DND-41 (cell line): ENCODE results near the gene LRRC32.

Experiments
- ATAC-seq: fragments of 200-7000 bp; cut with Tn5 transposase; 3 replicates; pipeline ENCODE4 v1.9.1; 2021; ENCODE audit warnings: low read depth; ENCODE audit not compliant: insufficient read depth
- DNase-seq: peaks from one replicate; pipeline ENCODE4 v3.0.0-alpha.2; 2020
- H2AFZ ChIP-seq: 2 replicates; pipeline ENCODE4 v1.6.0; 2012; ENCODE audit warnings: low read depth, low read length
- H3K27ac ChIP-seq: 2 replicates; pipeline ENCODE4 v1.5.1; 2012; ENCODE audit warnings: low read length, inconsistent platforms
- H3K27me3 ChIP-seq: fragments of 200-600 bp; sonication (generic); 2 replicates; pipeline ENCODE4 v1.6.0; 2012; ENCODE audit warnings: low read length, mild to moderate bottlenecking, inconsistent platforms; ENCODE audit not compliant: insufficient read depth, poor library complexity
- H3K36me3 ChIP-seq: 2 replicates; pipeline ENCODE4 v1.5.1; 2012; ENCODE audit warnings: low read length, inconsistent platforms; ENCODE audit not compliant: insufficient read depth
- H3K4me1 ChIP-seq: 2 replicates; pipeline ENCODE4 v1.5.1; 2012; ENCODE audit warnings: mild to moderate bottlenecking, low read length; ENCODE audit not compliant: insufficient read depth
- H3K4me2 ChIP-seq: 2 replicates; pipeline ENCODE4 v1.6.0; 2012; ENCODE audit warnings: mild to moderate bottlenecking, moderate library complexity, low read length, inconsistent platforms; ENCODE audit not compliant: insufficient read depth
- H3K4me3 ChIP-seq, 2 experiments: fragments of 200-600 bp in 1 of 2; shearing (Covaris generic) in 1 of 2; 2 replicates each; pipeline ENCODE4 v1.5.1; 2012 to 2016; ENCODE audit warnings: inconsistent platforms in 2 of 2, low read length in 2 of 2, mild to moderate bottlenecking in 2 of 2, low read depth in 1 of 2, moderate library complexity in 1 of 2
- H3K79me2 ChIP-seq: 2 replicates; pipeline ENCODE4 v1.6.0; 2012; ENCODE audit warnings: low read length, inconsistent platforms; ENCODE audit not compliant: insufficient read depth
- H3K9ac ChIP-seq: 2 replicates; pipeline ENCODE4 v1.6.0; 2012; ENCODE audit warnings: low read depth, mild to moderate bottlenecking, inconsistent platforms, low read length, moderate library complexity
- H3K9me3 ChIP-seq: 2 replicates; pipeline ENCODE4 v1.5.1; 2012; ENCODE audit warnings: low read length, moderate library complexity, mild to moderate bottlenecking, inconsistent platforms; ENCODE audit not compliant: insufficient read depth, severe bottlenecking
- H4K20me1 ChIP-seq: 2 replicates; pipeline ENCODE4 v1.6.0; 2012; ENCODE audit warnings: low read length; ENCODE audit not compliant: insufficient read depth
- EZH2 ChIP-seq: IDR thresholded peaks from 3 replicates; pipeline ENCODE4 v1.6.1; 2012; ENCODE audit warnings: borderline replicate concordance, low read depth, mild to moderate bottlenecking, moderate library complexity, low read length, inconsistent platforms; ENCODE audit not compliant: severe bottlenecking
- TF ChIP-seq, protein P1 (sequence below): IDR thresholded peaks from 2 replicates; pipeline ENCODE4 v1.5.1; 2012; ENCODE audit warnings: borderline replicate concordance, low read length, moderate library complexity, mild to moderate bottlenecking; ENCODE audit not compliant: poor library complexity, severe bottlenecking; ENCODE audit errors: extremely low read depth

Gene LRRC32

GRCh38 chr11:76676636-76677457, 6.3 kb upstream of the LRRC32 start:
- no peak for DNase-seq
- no peak overlapping the region for H3K27ac ChIP-seq
- H3K4me1 ChIP-seq, result peaks cover 13% of the 10 kb centered on the region
- H3K9ac ChIP-seq, result no peak overlapping the region
- no peaks in the 10 kb centered on the region for H3K36me3 ChIP-seq
- no peak overlapping the region for H2AFZ ChIP-seq
- no peaks in the 10 kb centered on the region for H3K9me3 ChIP-seq
- TF ChIP-seq, protein P1, sequence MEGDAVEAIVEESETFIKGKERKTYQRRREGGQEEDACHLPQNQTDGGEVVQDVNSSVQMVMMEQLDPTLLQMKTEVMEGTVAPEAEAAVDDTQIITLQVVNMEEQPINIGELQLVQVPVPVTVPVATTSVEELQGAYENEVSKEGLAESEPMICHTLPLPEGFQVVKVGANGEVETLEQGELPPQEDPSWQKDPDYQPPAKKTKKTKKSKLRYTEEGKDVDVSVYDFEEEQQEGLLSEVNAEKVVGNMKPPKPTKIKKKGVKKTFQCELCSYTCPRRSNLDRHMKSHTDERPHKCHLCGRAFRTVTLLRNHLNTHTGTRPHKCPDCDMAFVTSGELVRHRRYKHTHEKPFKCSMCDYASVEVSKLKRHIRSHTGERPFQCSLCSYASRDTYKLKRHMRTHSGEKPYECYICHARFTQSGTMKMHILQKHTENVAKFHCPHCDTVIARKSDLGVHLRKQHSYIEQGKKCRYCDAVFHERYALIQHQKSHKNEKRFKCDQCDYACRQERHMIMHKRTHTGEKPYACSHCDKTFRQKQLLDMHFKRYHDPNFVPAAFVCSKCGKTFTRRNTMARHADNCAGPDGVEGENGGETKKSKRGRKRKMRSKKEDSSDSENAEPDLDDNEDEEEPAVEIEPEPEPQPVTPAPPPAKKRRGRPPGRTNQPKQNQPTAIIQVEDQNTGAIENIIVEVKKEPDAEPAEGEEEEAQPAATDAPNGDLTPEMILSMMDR, result no peak
- TF ChIP-seq EZH2, result no peak
- no peak overlapping the region for H3K4me3 ChIP-seq
- H4K20me1 ChIP-seq, result no peaks in the 10 kb centered on the region
- H3K27me3 ChIP-seq, result no peaks in the 10 kb centered on the region
- ATAC-seq, result no peak
- H3K4me2 ChIP-seq, result no peak overlapping the region
- H3K79me2 ChIP-seq, result no peaks in the 10 kb centered on the region

DNA sequence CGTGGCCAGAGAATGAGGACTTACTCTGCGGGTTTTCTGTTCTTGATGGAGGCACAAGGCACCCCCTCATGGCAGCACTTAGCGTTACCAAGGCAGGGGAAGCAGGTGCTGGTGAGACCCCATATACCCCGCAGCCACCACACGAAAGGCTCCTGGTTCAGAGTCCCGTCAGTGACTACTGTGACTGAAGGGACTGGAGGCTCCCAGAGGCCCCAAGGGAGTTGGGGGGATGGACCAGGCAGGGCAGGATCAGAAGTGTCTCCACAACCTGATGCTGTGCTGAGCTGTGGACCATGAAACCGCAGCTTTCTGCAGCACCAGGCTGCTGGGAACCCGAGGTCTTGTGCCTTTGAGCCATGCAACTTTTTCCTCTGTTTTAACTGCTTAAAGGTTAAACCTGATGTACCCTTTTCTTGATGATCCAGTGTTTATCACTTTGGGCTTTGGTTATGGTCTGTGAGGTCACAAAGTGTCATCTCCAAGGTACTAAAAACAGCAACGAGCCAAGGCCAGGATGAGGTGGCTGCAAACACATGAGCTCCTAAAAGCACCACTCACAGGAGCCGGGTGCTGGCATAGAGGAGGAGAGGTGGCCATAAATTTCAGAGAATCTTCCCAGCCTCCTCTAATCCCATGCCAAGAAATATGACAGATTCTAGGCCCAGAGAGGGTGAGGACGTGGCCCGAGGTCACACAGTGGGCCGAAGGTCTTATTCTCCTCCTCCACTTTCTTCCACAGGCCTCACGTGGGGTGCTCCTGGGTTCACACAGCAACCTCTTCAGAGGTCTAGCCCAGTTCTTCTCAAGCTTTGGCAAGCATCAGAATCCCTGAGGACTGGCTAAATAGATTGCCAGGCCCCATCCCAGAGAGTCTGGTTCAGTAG, 4.2 kb upstream of the LRRC32 start:
- H3K27me3 ChIP-seq, result no peaks in the 10 kb centered on the region
- no peak overlapping the region for H2AFZ ChIP-seq
- DNase-seq (peak; percentile 51), ATAC-seq (peak; percentile 53)
- H3K9ac ChIP-seq, result no peak overlapping the region
- no peak overlapping the region for H3K4me3 ChIP-seq
- H3K36me3 ChIP-seq, result no peaks in the 10 kb centered on the region
- peaks cover 13% of the 10 kb centered on the region for H3K4me1 ChIP-seq
- TF ChIP-seq, protein P1, result peak; percentile 11
- no peak for TF ChIP-seq EZH2
- no peaks in the 10 kb centered on the region for H4K20me1 ChIP-seq
- no peaks in the 10 kb centered on the region for H3K79me2 ChIP-seq
- H3K27ac ChIP-seq, result no peak overlapping the region
- no peaks in the 10 kb centered on the region for H3K9me3 ChIP-seq
- H3K4me2 ChIP-seq, result no peak overlapping the region

DNA sequence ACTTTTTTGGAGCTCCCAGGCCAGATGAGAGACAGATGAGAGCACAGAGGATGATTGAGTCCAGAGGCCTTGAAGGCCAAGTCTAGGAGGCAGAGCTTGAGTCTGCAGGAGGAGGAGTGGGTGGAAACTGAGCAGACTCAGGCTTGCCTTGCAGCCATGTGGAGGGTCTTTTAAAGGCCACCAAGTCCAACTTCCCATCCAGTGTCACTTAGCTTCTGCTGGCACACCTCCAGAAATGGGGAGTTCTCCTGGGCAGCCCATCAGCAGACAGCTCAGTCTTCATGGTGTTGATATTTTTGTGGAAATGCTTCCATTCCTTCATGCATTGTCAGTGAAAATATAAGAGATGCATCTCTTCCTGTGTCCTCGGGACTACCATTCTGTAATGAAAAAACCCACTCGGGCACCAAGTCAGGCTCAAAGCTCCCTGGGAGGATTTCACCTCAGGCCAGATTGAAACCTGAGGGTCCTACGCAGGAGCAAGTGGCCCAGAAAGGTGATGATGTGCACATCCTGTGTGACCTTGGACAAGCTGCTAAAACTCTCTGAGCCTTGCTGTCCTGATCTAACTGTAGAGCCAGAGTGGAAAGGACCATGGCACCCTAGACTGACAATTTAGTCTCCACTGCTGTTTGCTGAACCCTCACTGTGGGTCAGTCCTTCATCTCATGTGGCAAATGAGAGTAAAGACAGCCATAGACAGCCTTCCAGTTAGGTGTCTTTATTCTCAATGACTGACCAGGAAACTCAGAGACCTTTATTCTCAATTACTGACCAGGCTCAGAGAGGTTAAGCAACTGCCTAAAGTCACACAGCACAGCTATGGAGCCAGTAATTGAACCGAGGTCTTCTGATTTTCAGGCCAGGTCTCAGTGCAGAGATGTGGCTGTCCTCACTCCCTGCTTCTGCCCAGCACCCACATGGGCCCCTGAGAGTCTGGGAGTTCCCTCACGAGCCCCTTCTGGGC, 2.9 kb upstream of the LRRC32 start:
- Histone ChIP-seq H4K20me1 (no peaks in the 10 kb centered on the region), H3K27ac (no peak overlapping the region), H2AFZ (no peak overlapping the region), H3K9ac (no peak overlapping the region), H3K4me1 (peaks cover 13% of the 10 kb centered on the region), H3K9me3 (no peaks in the 10 kb centered on the region), H3K4me2 (peak overlapping the region; percentile 43; the same call in 1 of the 2 replicates), H3K36me3 (no peaks in the 10 kb centered on the region), H3K27me3 (no peaks in the 10 kb centered on the region), H3K79me2 (no peaks in the 10 kb centered on the region), H3K4me3 (no peak overlapping the region)
- DNase-seq, result no peak
- TF ChIP-seq, protein P1, result no peak
- TF ChIP-seq EZH2, result no peak
- peak; percentile 20; the same call in 1 of the 3 replicates for ATAC-seq
